HEK293T (cell line): ENCODE measurements around the gene ATG9B.

ENCODE experiments used
- BHLHE40 ChIP-seq: fragments of 450-650 bp; IDR thresholded peaks from 2 replicates; pipeline ENCODE4 v1.6.1; 2016; ENCODE audit warnings: mild to moderate bottlenecking, moderate library complexity, borderline replicate concordance
- NFRKB ChIP-seq: fragments of 450-650 bp; IDR thresholded peaks from 2 replicates; pipeline ENCODE4 v1.6.1; 2016; ENCODE audit warnings: mild to moderate bottlenecking, moderate library complexity
- SP1 ChIP-seq: fragments of 450-650 bp; IDR thresholded peaks from 2 replicates; pipeline ENCODE4 v1.6.1; 2017
- TARDBP ChIP-seq: fragments of 450-650 bp; IDR thresholded peaks from 2 replicates; pipeline ENCODE4 v1.6.1; 2016
- TF ChIP-seq, protein P1 (sequence below): fragments of 450-650 bp; IDR thresholded peaks from 2 replicates; pipeline ENCODE4 v1.6.1; 2016

DNA sequence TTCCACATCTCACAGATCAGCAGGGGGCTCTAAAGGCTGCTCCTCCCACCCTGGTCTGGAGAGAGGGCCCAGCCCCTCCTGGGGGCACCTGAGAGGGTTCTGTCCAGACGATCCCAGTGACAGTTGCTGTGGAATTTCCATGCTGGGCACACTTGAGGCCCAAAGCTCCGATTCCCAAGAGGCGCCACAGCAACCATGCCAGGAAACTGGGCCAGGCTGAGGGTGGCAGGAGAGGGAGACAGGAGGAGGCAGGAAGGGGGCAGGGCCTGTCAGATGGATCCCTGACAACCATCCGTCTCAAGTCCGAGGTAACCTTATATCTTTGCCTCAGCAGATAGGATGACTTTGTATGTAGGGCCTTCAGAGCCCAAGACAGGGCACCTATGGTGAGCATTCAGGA is 37.7 kb downstream of the ATG9B start:
- no peak for TF ChIP-seq SP1
- no peak for TF ChIP-seq TARDBP
- TF ChIP-seq, protein P1, sequence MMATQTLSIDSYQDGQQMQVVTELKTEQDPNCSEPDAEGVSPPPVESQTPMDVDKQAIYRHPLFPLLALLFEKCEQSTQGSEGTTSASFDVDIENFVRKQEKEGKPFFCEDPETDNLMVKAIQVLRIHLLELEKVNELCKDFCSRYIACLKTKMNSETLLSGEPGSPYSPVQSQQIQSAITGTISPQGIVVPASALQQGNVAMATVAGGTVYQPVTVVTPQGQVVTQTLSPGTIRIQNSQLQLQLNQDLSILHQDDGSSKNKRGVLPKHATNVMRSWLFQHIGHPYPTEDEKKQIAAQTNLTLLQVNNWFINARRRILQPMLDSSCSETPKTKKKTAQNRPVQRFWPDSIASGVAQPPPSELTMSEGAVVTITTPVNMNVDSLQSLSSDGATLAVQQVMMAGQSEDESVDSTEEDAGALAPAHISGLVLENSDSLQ, result no peak
- no peak for TF ChIP-seq NFRKB
- TF ChIP-seq BHLHE40, result no peak
